HS-5 (cell line): ENCODE results near the gene PLXDC1.

Source experiments
- DNase-seq: peaks from one replicate; pipeline ENCODE4 v3.0.0-alpha.2; 2012; ENCODE audit warnings: low read depth

PLXDC1 gene

GRCh38 chr17:39151150-39151942 lies at the start of gene PLXDC1:
Gene PLXDC1, minus strand, starts transcription at chr17:39151637. Its CDS starts 200 bp downstream, at chr17:39151437.
- no peak for DNase-seq

- no peak for DNase-seq
Measured at GRCh38 chr17:39200957-39201510, 49.6 kb upstream of the PLXDC1 start.

GRCh38 chr17:39200070-39200879 lies 48.8 kb upstream of the PLXDC1 start, which contains the start of gene RPL19:
Gene RPL19, plus strand, starts transcription at chr17:39200283. Its CDS starts 62 bp downstream, at chr17:39200345.
- peak; percentile 88 for DNase-seq

GRCh38 chr17:39199820-39200069 lies 48.3 kb upstream of the PLXDC1 start:
- DNase-seq = no peak

- DNase-seq = no peak
Measured at GRCh38 chr17:39198186-39198566, 46.7 kb upstream of the PLXDC1 start.

GRCh38 chr17:39197380-39198185 lies 46.1 kb upstream of the PLXDC1 start, which contains the start of gene CACNB1:
Gene CACNB1, minus strand, starts transcription at chr17:39197669. Its CDS starts 174 bp downstream, at chr17:39197495.
- DNase-seq = no peak

GRCh38 chr17:39196808-39197291 lies 45.4 kb upstream of the PLXDC1 start:
- no peak for DNase-seq

GRCh38 chr17:39196241-39196807 lies 44.9 kb upstream of the PLXDC1 start:
- no peak for DNase-seq

GRCh38 chr17:39195568-39196160 lies 44.2 kb upstream of the PLXDC1 start:
- DNase-seq = no peak

- no peak for DNase-seq
Measured at GRCh38 chr17:39194985-39195524, 43.6 kb upstream of the PLXDC1 start.

- DNase-seq = no peak
Measured at GRCh38 chr17:39194089-39194984, 42.9 kb upstream of the PLXDC1 start.

- DNase-seq = no peak
Measured at GRCh38 chr17:39193346-39193745, 41.9 kb upstream of the PLXDC1 start.

GRCh38 chr17:39192901-39193300 lies 41.5 kb upstream of the PLXDC1 start:
- no peak for DNase-seq

GRCh38 chr17:39191750-39192510 lies 40.5 kb upstream of the PLXDC1 start:
- DNase-seq = no peak

- no peak for DNase-seq
Measured at GRCh38 chr17:39187152-39187830, 35.9 kb upstream of the PLXDC1 start.

GRCh38 chr17:39186481-39187002 lies 35.1 kb upstream of the PLXDC1 start:
- DNase-seq = no peak

GRCh38 chr17:39183720-39184119 lies 32.3 kb upstream of the PLXDC1 start:
- DNase-seq = no peak

GRCh38 chr17:39183045-39183444 lies 31.6 kb upstream of the PLXDC1 start:
- no peak for DNase-seq
